HS-27A (cell line): Measurements from ENCODE around the gene OGFOD1.

Source experiments
- DNase-seq: peaks from one replicate; pipeline ENCODE4 v3.0.0-alpha.2; 2012; ENCODE audit warnings: low read depth, missing footprints

Gene OGFOD1

GRCh38 chr16:56426585-56426984 is 24.8 kb upstream of the OGFOD1 start:
- no peak for DNase-seq

GRCh38 chr16:56428091-56428490 is 23.3 kb upstream of the OGFOD1 start:
- no peak for DNase-seq

DNA sequence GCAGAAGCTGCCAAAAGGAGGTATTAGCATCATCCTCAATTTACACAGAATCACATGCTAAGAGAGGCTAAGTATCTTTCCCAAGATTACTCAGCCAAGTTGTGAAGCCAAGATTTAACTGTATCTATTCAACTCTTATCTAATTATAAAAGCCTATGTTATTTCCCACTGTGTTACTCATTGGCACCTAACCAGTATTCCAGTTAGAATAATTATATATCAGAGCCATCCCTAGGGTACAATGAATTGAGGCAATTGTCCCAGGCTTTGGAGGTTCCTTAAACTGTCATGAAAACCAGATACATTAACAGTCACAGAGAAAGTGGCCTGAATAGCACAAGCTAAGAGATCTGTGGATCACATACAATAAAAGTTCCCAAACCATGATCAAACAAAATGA is 15.1 kb upstream of the OGFOD1 start:
- no peak for DNase-seq

DNA sequence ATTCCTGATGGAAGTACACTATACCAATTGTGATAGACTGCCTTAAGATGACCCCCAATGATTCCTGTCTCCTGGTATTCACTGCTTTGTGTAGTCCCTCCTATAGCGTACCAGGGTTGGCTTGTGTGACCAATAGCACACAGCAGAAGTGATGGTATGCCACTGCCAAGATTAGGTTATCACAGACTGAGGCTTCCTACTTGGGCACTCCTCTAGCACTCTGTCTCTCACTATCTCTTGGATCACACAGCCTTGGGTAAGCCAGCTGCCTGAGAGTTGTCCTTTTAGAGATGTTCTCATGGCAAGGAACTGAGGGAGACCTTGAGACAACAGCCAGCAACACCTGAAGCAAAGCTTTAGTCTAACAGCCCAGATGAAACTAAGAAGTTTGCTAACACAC is 13.3 kb upstream of the OGFOD1 start:
- no peak for DNase-seq

GRCh38 chr16:56447286-56447685 is 4.1 kb upstream of the OGFOD1 start:
- DNase-seq, result no peak

- no peak for DNase-seq
These were observed 3.3 kb upstream of the OGFOD1 start for GRCh38 chr16:56448005-56448404.

- no peak for DNase-seq
These were observed 924 bp upstream of the OGFOD1 start for GRCh38 chr16:56450275-56450985.

DNA sequence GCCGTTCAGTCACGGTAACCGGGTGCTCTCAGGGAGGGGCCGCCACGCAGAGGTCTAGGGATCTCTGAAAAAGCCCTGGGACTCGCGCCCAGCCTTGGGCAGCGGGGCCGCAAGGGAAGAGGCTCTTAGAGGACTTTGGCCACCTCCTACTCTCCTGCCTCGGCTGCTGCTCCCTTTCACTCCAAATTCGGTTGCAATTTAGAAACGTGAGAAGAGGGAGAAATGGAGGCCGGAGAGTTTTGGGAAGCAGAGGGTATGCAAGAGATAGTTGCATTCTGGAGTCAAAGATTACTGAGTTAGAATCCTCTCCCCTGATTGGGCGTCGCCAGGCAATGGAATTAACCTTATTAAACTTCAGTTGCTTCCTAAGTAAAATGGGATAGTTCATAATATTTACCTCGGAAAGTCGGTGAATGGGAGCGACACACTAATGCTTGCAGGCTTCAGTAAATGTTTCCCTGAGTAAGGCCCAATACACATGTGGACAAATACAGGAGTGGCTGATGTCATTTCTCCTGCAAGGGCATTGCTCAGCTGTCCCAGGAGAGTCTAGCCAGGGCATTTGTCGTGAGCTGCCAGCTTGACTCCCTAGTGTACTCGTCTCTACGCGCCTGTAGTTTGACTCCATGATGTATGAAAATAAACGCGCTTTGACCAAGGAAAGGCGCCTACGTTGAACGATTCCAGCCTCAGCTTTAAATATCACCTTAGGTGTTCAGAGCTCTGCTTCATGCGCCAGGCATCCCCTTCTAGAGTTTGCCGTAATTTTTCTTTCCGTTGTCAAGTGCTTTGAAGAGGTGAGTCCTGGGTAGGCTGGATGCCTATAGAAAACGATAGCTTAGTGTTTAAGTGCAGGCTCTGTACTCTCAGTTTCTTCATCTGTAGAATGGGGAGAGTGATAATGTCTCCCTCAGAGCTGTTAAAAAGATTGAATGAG is 667 bp downstream of the OGFOD1 start:
- peak; percentile 17 for DNase-seq

- no peak for DNase-seq
These were observed 6.6 kb downstream of the OGFOD1 start for GRCh38 chr16:56457927-56458470.

GRCh38 chr16:56460101-56460500 is 8.7 kb downstream of the OGFOD1 start:
- DNase-seq, result no peak

DNA sequence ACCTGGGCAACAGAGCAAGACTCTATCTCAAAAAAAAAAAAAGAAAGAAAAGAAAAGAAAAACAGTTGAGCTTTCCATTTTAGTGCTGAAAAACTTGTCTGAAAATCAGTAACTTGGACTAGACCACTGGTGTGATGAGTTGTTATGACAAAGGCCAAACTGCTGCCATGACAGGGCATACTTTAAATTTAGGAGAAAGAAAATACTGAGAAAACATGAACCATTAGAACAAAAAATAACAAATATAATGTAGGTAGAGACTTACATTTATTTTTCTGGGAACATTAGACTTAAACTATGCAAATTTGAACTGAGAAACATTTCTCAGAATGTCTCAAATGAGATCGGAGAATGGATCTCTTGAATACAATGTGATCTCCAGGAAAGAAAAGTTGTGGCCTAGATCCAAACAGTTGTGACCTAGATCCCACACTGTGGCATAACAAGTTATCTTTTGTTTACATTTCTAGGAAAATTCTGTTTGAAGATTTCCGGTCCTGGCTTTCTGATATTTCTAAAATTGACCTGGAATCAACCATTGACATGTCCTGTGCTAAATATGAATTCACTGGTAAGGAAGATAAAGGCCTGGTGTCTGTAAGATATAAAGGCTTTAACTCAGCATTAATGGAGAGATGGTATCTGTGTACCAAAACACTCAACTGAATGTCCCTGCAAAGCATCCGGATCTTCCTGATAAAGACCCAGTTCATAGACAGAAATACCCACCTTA is 10.9 kb downstream of the OGFOD1 start:
- no peak for DNase-seq

GRCh38 chr16:56463153-56463552 is 11.8 kb downstream of the OGFOD1 start:
- no peak for DNase-seq

GRCh38 chr16:56466344-56466743 is 15.0 kb downstream of the OGFOD1 start:
- DNase-seq, result no peak

GRCh38 chr16:56468800-56469199 is 17.4 kb downstream of the OGFOD1 start:
- no peak for DNase-seq

DNA sequence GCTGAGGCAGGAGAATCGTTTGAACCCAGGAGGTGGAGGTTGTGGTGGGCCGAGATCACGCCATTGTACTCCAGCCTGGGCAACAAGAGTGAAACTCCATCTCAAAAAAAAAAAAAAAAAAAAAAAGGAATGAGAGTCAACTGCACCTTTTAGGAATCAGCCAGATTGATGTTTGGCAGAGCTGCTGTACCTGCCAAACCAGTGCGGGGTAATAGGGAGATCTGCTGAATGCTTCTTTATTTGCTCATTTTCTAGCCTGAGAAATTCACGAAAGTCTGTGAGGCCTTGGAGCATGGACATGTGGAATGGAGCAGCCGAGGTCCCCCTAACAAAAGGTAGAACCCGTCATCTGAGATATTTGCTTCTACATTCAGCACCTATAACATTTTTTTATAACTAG is 18.4 kb downstream of the OGFOD1 start:
- DNase-seq, result no peak

GRCh38 chr16:56470232-56470631 is 18.9 kb downstream of the OGFOD1 start:
- no peak for DNase-seq

DNA sequence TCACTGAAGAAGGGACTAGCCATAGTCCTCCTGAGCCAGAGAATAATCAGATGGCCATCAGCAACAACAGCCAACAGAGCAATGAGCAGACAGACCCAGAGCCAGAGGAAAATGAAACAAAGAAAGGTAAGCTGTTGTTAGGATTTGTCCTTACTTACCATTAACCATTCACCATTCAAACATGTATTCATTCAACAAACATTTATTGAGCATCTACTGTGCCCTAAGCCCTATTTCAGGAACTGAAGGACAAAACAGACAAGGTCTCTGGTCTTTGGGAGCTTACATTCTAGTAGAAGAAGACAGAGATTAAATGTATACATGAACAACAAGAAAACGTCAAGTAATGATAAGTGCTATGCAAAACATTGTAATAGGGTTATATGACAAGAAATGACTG is 19.3 kb downstream of the OGFOD1 start:
- no peak for DNase-seq

DNA sequence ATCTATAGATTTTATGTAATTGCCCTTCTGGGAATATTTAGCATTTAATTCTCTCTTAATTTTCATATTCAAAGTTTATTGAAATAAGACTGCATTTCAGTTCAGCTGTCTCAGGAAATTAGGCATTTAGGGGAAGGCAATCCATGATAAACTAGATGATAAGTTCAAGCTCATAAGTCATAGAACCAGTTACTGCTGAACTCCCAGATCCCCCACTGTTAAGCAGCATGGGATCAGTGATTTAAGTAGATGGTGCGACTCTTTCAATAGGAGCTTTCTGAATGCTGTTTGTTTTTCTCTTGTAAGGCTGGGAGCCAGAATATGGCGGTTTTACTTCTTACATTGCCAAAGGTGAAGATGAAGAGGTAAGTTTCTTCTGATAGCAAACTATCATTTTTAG is 23.8 kb downstream of the OGFOD1 start:
- DNase-seq, result no peak

DNA sequence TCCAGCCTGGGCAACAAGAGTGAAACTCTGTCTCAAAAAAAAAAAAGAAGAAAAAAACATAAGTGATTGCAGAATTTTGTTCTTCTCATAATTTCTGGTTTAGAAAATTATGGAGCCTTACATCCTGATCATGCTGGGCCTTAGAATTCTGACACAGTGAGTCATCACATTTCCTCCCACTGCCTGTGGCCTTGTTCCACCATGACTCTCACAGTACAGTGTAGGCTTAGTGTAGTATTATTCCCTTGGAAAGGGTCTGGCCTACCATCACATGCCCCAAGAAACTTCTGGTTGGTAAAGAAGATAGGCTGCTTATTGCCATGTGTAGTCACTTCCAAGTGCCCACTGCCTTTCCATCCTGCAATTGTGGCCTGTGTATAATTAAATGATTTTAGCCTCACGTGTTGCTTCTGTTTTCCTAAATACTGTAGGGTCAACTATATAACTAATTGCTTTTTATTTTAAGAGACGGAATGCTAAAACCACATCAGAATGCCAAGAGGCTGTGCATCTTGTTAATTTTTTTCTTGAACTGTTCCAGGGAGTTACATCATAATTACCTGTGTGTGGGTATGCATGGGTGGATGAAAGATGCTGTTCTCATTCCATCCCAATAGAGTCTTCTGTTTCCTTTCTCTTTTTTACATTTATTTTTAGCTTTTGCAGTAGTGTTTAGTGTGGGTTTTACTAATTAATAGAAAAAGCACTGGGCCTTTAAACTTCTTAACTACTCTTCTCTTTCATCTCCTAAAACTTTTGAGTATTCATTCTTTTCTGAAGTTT is 25.9 kb downstream of the OGFOD1 start:
- peak; percentile 69 for DNase-seq

- DNase-seq, result no peak
These were observed 27.1 kb downstream of the OGFOD1 start for GRCh38 chr16:56478281-56479049.

DNA sequence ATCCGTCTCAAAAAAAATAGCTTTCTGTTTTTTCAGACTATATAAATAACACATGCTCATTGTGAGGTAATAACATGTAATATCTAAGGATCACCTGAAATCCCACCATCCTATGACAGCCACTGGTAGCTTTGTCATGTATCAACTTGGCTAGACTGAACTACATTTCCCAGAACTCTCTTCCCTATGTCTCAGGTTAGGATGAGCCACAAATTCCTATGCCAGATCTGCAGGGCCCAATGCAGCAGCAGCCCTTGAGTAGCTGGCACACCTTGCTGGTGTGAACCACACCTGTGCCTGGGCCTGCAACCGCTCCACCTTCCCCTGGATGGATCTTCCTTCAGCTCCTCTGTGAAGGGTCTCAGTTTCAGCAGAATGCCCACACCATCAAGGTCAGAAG is 28.1 kb downstream of the OGFOD1 start:
- DNase-seq, result no peak
